HEK293 (cell line): ENCODE measurements around the gene DOK5.

ENCODE experiments used
- CTCF ChIA-PET: fragments of 350-600 bp; formaldehyde crosslinking; extraction: SDS; loops from one replicate; lab custom pipeline; 2021; ENCODE audit warnings: antibody characterized with exemption; lab: Yijun Ruan, JAX
- POLR2A ChIA-PET: fragments of 300-600 bp; formaldehyde crosslinking; extraction: SDS; loops from one replicate; lab custom pipeline; 2020; ENCODE audit warnings: antibody characterized with exemption, inconsistent platforms; lab: Yijun Ruan, JAX
- H3K27ac ChIP-seq: fragments of 200-500 bp; sonication (Bioruptor generic); 2 replicates; pipeline ENCODE4 v1.5.1; 2014; ENCODE audit warnings: low read depth, low read length, control low read depth, inconsistent platforms; ENCODE audit errors: extremely low read depth
- H3K36me3 ChIP-seq, 2 experiments: fragments of 200-500 bp in 1 of 2; sonication (Bioruptor generic) in 1 of 2; 1 replicate in 1 of 2; 2 replicates in 1 of 2; pipeline ENCODE4 v1.5.1; 2014 to 2017; ENCODE audit warnings: inconsistent platforms in 2 of 2, low read length in 2 of 2; ENCODE audit not compliant: control insufficient read depth in 2 of 2, insufficient read depth in 1 of 2
- H3K4me1 ChIP-seq: fragments of 200-500 bp; sonication (Bioruptor generic); 2 replicates; pipeline ENCODE4 v1.5.1; 2014; ENCODE audit warnings: mild to moderate bottlenecking, low read length, inconsistent platforms; ENCODE audit not compliant: control insufficient read depth, insufficient read depth
- H3K4me3 ChIP-seq: 2 replicates; pipeline ENCODE4 v1.5.1; 2011; ENCODE audit warnings: low read depth, mild to moderate bottlenecking, control low read depth, low read length, moderate library complexity
- H3K9me3 ChIP-seq: fragments of 200-500 bp; sonication (Bioruptor generic); 2 replicates; pipeline ENCODE4 v1.5.1; 2014; ENCODE audit warnings: low read depth, low read length, inconsistent platforms; ENCODE audit not compliant: control insufficient read depth, insufficient read depth
- GFI1B ChIP-seq: fragments of 450-650 bp; formaldehyde crosslinking; IDR thresholded peaks from 2 replicates; pipeline ENCODE4 v1.5.1; 2016; ENCODE audit warnings: missing biosample characterization, missing genetic modification characterization
- GLIS1 ChIP-seq: fragments of 450-650 bp; formaldehyde crosslinking; IDR thresholded peaks from 2 replicates; pipeline ENCODE4 v1.5.1; 2016; ENCODE audit warnings: missing biosample characterization, missing genetic modification characterization
- GLIS2 ChIP-seq: fragments of 450-650 bp; formaldehyde crosslinking; IDR thresholded peaks from 2 replicates; pipeline ENCODE4 v1.5.1; 2016; ENCODE audit warnings: missing biosample characterization, missing genetic modification characterization
- HOXD13 ChIP-seq: sonication (generic); formaldehyde crosslinking; IDR thresholded peaks from 2 replicates; pipeline ENCODE4 v1.8.0; 2022; ENCODE audit warnings: missing genetic modification reagents, borderline replicate concordance
- PRDM6 ChIP-seq: fragments of 450-650 bp; formaldehyde crosslinking; IDR thresholded peaks from 2 replicates; pipeline ENCODE4 v1.5.1; 2017; ENCODE audit warnings: missing biosample characterization, missing genetic modification characterization
- TSHZ1 ChIP-seq: fragments of 450-650 bp; formaldehyde crosslinking; IDR thresholded peaks from 2 replicates; pipeline ENCODE4 v1.5.1; 2016; ENCODE audit warnings: missing biosample characterization, missing genetic modification characterization, borderline replicate concordance
- ZIC2 ChIP-seq: fragments of 450-650 bp; formaldehyde crosslinking; IDR thresholded peaks from 2 replicates; pipeline ENCODE4 v1.5.1; 2016; ENCODE audit warnings: missing biosample characterization, missing genetic modification characterization
- ZNF19 ChIP-seq: fragments of 450-650 bp; formaldehyde crosslinking; IDR thresholded peaks from 2 replicates; pipeline ENCODE4; 2016; ENCODE audit warnings: missing biosample characterization, missing genetic modification characterization, low read depth
- ZNF302 ChIP-seq: fragments of 450-650 bp; formaldehyde crosslinking; IDR thresholded peaks from 2 replicates; pipeline ENCODE4 v1.5.1; 2016; ENCODE audit warnings: missing biosample characterization, missing genetic modification characterization, low read depth
- ZNF341 ChIP-seq: fragments of 450-650 bp; formaldehyde crosslinking; IDR thresholded peaks from 2 replicates; pipeline ENCODE4; 2016; ENCODE audit warnings: low read depth, missing biosample characterization, missing genetic modification characterization
- ZNF398 ChIP-seq: fragments of 450-650 bp; formaldehyde crosslinking; IDR thresholded peaks from 2 replicates; pipeline ENCODE4 v1.5.1; 2017; ENCODE audit warnings: missing biosample characterization, missing genetic modification characterization
- ZNF404 ChIP-seq: fragments of 450-650 bp; formaldehyde crosslinking; IDR thresholded peaks from 2 replicates; pipeline ENCODE4 v1.5.1; 2017; ENCODE audit warnings: missing biosample characterization, missing genetic modification characterization
- ZNF426 ChIP-seq: fragments of 450-650 bp; formaldehyde crosslinking; IDR thresholded peaks from 2 replicates; pipeline ENCODE4 v1.5.1; 2017; ENCODE audit warnings: missing biosample characterization, missing genetic modification characterization, mild to moderate bottlenecking, inconsistent platforms, moderate library complexity
- ZNF529 ChIP-seq: fragments of 450-650 bp; formaldehyde crosslinking; IDR thresholded peaks from 2 replicates; pipeline ENCODE4 v1.5.1; 2017; ENCODE audit warnings: missing genetic modification characterization, missing biosample characterization; ENCODE audit not compliant: insufficient replicate concordance
- ZNF530 ChIP-seq: fragments of 450-650 bp; formaldehyde crosslinking; IDR thresholded peaks from 2 replicates; pipeline ENCODE4 v1.5.1; 2016; ENCODE audit warnings: low read depth, missing biosample characterization, missing genetic modification characterization
- ZNF571 ChIP-seq: fragments of 450-650 bp; formaldehyde crosslinking; IDR thresholded peaks from 2 replicates; pipeline ENCODE4 v1.5.0; 2017; ENCODE audit warnings: missing biosample characterization, missing genetic modification characterization
- ZNF623 ChIP-seq: fragments of 450-650 bp; formaldehyde crosslinking; IDR thresholded peaks from 2 replicates; pipeline ENCODE4 v1.5.1; 2016; ENCODE audit warnings: missing biosample characterization, missing genetic modification characterization
- ZNF624 ChIP-seq: fragments of 450-650 bp; formaldehyde crosslinking; IDR thresholded peaks from 2 replicates; pipeline ENCODE4 v1.5.1; 2017; ENCODE audit warnings: missing biosample characterization, missing genetic modification characterization
- ZNF654 ChIP-seq: fragments of 450-650 bp; formaldehyde crosslinking; IDR thresholded peaks from 2 replicates; pipeline ENCODE4 v1.5.1; 2016; ENCODE audit warnings: low read depth, missing biosample characterization, missing genetic modification characterization
- ZNF664 ChIP-seq: fragments of 450-650 bp; formaldehyde crosslinking; IDR thresholded peaks from 2 replicates; pipeline ENCODE4 v1.5.1; 2016; ENCODE audit warnings: missing biosample characterization, missing genetic modification characterization
- ZNF677 ChIP-seq: fragments of 450-650 bp; IDR thresholded peaks from 2 replicates; pipeline ENCODE4 v1.5.0; 2018; ENCODE audit warnings: missing biosample characterization, mild to moderate bottlenecking, missing genetic modification characterization, moderate library complexity

The DOK5 gene

GRCh38 chr20:54466127-54466526 lies 9.3 kb upstream of the DOK5 start:
- H3K4me1 ChIP-seq: no peaks in the 10 kb centered on the region
- H3K27ac ChIP-seq: no peak overlapping the region
- H3K36me3 ChIP-seq: no peaks in the 10 kb centered on the region
- CTCF ChIA-PET: no interaction called here
- no peak overlapping the region for H3K4me3 ChIP-seq
- no peak for TF ChIP-seq ZNF426
- TF ChIP-seq ZNF664 (tag by site-specific recombination): no peak
- no peak for TF ChIP-seq ZNF530 (tag by site-specific recombination)
- TF ChIP-seq ZIC2 (tag by site-specific recombination): no peak
- no peak for TF ChIP-seq ZNF404 (tag by site-specific recombination)
- no peak for TF ChIP-seq ZNF529 (tag by site-specific recombination)
- TF ChIP-seq ZNF654: no peak
- no peak for TF ChIP-seq GLIS1
- no peak for TF ChIP-seq ZNF624 (tag by site-specific recombination)
- TF ChIP-seq ZNF398 (tag by site-specific recombination): no peak
- no peak for TF ChIP-seq HOXD13
- no peak for TF ChIP-seq ZNF341 (tag by site-specific recombination)
- TF ChIP-seq ZNF623 (tag by site-specific recombination): no peak
- no peak for TF ChIP-seq ZNF302
- no peaks in the 10 kb centered on the region for H3K9me3 ChIP-seq
- POLR2A ChIA-PET: no interaction called here

GRCh38 chr20:54467622-54468021 lies 7.8 kb upstream of the DOK5 start:
- TF ChIP-seq TSHZ1: no peak
- Histone ChIP-seq H3K9me3 (no peaks in the 10 kb centered on the region), H3K27ac (no peak overlapping the region), H3K4me1 (no peaks in the 10 kb centered on the region), H3K36me3 (no peaks in the 10 kb centered on the region), H3K4me3 (no peak overlapping the region)
- ChIA-PET CTCF (no interaction called here), POLR2A (no interaction called here)

GRCh38 chr20:54468082-54468481 lies 7.3 kb upstream of the DOK5 start:
- TF ChIP-seq GLIS2: no peak
- no peak for TF ChIP-seq ZNF677 (tag by site-specific recombination)
- TF ChIP-seq ZNF19 (tag by site-specific recombination): no peak
- no peak for TF ChIP-seq ZNF571 (tag by site-specific recombination)
- no peak for TF ChIP-seq PRDM6 (tag by site-specific recombination)
- no peak for TF ChIP-seq GFI1B
- Histone ChIP-seq H3K36me3 (no peaks in the 10 kb centered on the region), H3K4me1 (no peaks in the 10 kb centered on the region), H3K4me3 (no peak overlapping the region), H3K9me3 (no peaks in the 10 kb centered on the region), H3K27ac (no peak overlapping the region)
- ChIA-PET CTCF (no interaction called here), POLR2A (no interaction called here)
